Esophagus squamous epithelium (tissue), 4 donors: ENCODE data around the gene LMAN2L.
A peak's percentile ranks its signal among the peaks of the same experiment; 100 is the strongest.

Experiments
- POLR2A ChIP-seq, 4 donors: fragments of 450-650 bp; IDR thresholded peaks; one replicate each; pipeline ENCODE4 v1.6.1; 2017; ENCODE audit warnings: antibody characterized with exemption in 4 of 4, mild to moderate bottlenecking in 4 of 4, moderate library complexity in 3 of 4
- TF ChIP-seq, protein P1 (sequence below), 6 experiments: fragments of 450-650 bp in 4 of 6; fragments of 200-600 bp in 2 of 6; sonication (generic) in 2 of 6; IDR thresholded peaks; one replicate each; pipeline ENCODE4 v1.5.1; 2016 to 2019; ENCODE audit warnings: antibody characterized with exemption in 6 of 6, mild to moderate bottlenecking in 4 of 6, moderate library complexity in 4 of 6

- TF ChIP-seq, protein P1, sequence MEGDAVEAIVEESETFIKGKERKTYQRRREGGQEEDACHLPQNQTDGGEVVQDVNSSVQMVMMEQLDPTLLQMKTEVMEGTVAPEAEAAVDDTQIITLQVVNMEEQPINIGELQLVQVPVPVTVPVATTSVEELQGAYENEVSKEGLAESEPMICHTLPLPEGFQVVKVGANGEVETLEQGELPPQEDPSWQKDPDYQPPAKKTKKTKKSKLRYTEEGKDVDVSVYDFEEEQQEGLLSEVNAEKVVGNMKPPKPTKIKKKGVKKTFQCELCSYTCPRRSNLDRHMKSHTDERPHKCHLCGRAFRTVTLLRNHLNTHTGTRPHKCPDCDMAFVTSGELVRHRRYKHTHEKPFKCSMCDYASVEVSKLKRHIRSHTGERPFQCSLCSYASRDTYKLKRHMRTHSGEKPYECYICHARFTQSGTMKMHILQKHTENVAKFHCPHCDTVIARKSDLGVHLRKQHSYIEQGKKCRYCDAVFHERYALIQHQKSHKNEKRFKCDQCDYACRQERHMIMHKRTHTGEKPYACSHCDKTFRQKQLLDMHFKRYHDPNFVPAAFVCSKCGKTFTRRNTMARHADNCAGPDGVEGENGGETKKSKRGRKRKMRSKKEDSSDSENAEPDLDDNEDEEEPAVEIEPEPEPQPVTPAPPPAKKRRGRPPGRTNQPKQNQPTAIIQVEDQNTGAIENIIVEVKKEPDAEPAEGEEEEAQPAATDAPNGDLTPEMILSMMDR (IDR thresholded peaks at IDR 0.05), result peak in 5 of 6 experiments; percentile 13 to 78 (median 59)
- TF ChIP-seq POLR2A (IDR thresholded peaks at IDR 0.05), result no peak
Observed at GRCh38 chr2:96760986-96761832, 21.3 kb upstream of the LMAN2L start.
